ENCODE data around the gene CAST. TPM values are rescaled to one million over a fixed set of nuclear protein-coding genes. Genes with fewer than 3 reads are reported as not detected.

CAST gene
- total RNA-seq, 2 donors from 2014 or later = 33.5 to 36.2 TPM

GRCh38 chr5:96822686-96823459 lies 160.7 kb downstream of the CAST start:
- H3K9me3 ChIP-seq (ENCODE audit: control insufficient read depth, low read length) = no peaks in the 10 kb centered on the region
- Mint-ChIP-seq H3K36me3 (ENCODE audit: low read depth) (no peaks in the 10 kb centered on the region), H3K4me1 (peaks cover 15% of the 10 kb centered on the region), H3K27ac (peak overlapping the region; percentile 64), H3K27me3 (ENCODE audit: insufficient read depth) (no peaks in the 10 kb centered on the region), H3K4me3 (no peak overlapping the region), H3K9me3 (no peaks in the 10 kb centered on the region)
- H3K4me1 ChIP-seq (ENCODE audit: control insufficient read depth, insufficient read depth, low read length) = no peaks in the 10 kb centered on the region
- WGBS, 2 experiments (ENCODE audit: insufficient coverage in 1 of 2, insufficient read length in 1 of 2) = 87 to 92% methylated on average over 6 of the region's 6 CpGs
- no peak overlapping the region for H3K4me3 ChIP-seq (ENCODE audit: low read length)
- H3K27ac ChIP-seq (ENCODE audit: low read depth, low read length) = no peak overlapping the region
- no peaks in the 10 kb centered on the region for H3K36me3 ChIP-seq (ENCODE audit: control insufficient read depth, insufficient read depth, low read length)
- no peak for DNase-seq
- H3K27me3 ChIP-seq (ENCODE audit: control insufficient read depth, insufficient read depth, low read length, poor library complexity, severe bottlenecking) = no peaks in the 10 kb centered on the region
- TF ChIP-seq CTCF (conservative IDR thresholded peaks at IDR 0.05) = no peak
- no peak overlapping the region for H3K9ac ChIP-seq (ENCODE audit: extremely low read depth, low read length, poor library complexity, severe bottlenecking)

GRCh38 chr5:96823900-96824380 lies 161.8 kb downstream of the CAST start:
- Mint-ChIP-seq H3K4me1 (peaks cover 15% of the 10 kb centered on the region), H3K36me3 (ENCODE audit: low read depth) (no peaks in the 10 kb centered on the region), H3K4me3 (no peak overlapping the region), H3K9me3 (no peaks in the 10 kb centered on the region), H3K27ac (no peak overlapping the region), H3K27me3 (ENCODE audit: insufficient read depth) (no peaks in the 10 kb centered on the region)
- Histone ChIP-seq H3K27me3 (ENCODE audit: control insufficient read depth, insufficient read depth, low read length, poor library complexity, severe bottlenecking) (no peaks in the 10 kb centered on the region), H3K27ac (ENCODE audit: low read depth, low read length) (no peak overlapping the region), H3K9ac (ENCODE audit: extremely low read depth, low read length, poor library complexity, severe bottlenecking) (no peak overlapping the region), H3K9me3 (ENCODE audit: control insufficient read depth, low read length) (no peaks in the 10 kb centered on the region), H3K4me3 (ENCODE audit: low read length) (no peak overlapping the region), H3K4me1 (ENCODE audit: control insufficient read depth, insufficient read depth, low read length) (no peaks in the 10 kb centered on the region), H3K36me3 (ENCODE audit: control insufficient read depth, insufficient read depth, low read length) (no peaks in the 10 kb centered on the region)
- 89 to 93% methylated on average over 2 of the region's 2 CpGs for WGBS, 2 experiments (ENCODE audit: insufficient coverage in 1 of 2, insufficient read length in 1 of 2)
- no peak for TF ChIP-seq CTCF (conservative IDR thresholded peaks at IDR 0.05)
- DNase-seq = no peak

Other genes with a start within 250 kb of the CAST start
- not detected for gene PCSK1, start 229.1 kb upstream of the CAST start, total RNA-seq
- 10 to 100 TPM; 11.7 to 22.6 TPM for gene ERAP1, start 145.6 kb downstream of the CAST start, total RNA-seq
- not detected for gene ERAP2, start 214.1 kb downstream of the CAST start, total RNA-seq